Mucosa of descending colon (tissue), 3 donors: ENCODE measurements around the gene SMPD3. TPM values are rescaled to one million over a fixed set of nuclear protein-coding genes. Genes with fewer than 3 reads are reported as not detected.

Experiments used
- ATAC-seq: fragments of 200-7000 bp; cut with Tn5 transposase; one replicate; pipeline ENCODE4 v1.9.1; 2020; ENCODE audit warnings: mild to moderate bottlenecking, moderate library complexity
- DNase-seq, 3 donors: peaks; one replicate each; pipeline ENCODE4 v3.0.0-alpha.2; 2020
- H3K36me3 ChIP-seq: fragments of 200-600 bp; one replicate; pipeline ENCODE4 v1.8.0; 2021; ENCODE audit warnings: low read depth, mild to moderate bottlenecking
- H3K4me1 ChIP-seq: fragments of 200-600 bp; one replicate; pipeline ENCODE4 v1.8.0; 2021; ENCODE audit warnings: low read depth, mild to moderate bottlenecking
- H3K4me3 ChIP-seq: fragments of 200-600 bp; one replicate; pipeline ENCODE4 v1.8.0; 2021; ENCODE audit warnings: mild to moderate bottlenecking
- H3K9me3 ChIP-seq: fragments of 200-600 bp; one replicate; pipeline ENCODE4 v1.8.0; 2021; ENCODE audit warnings: mild to moderate bottlenecking
- CTCF ChIP-seq: fragments of 200-600 bp; IDR thresholded peaks from one replicate; pipeline ENCODE4 v1.8.0; 2022; ENCODE audit warnings: antibody characterized with exemption, mild to moderate bottlenecking
- intact Hi-C, 2 donors: fragments of 100-400 bp; cut with DNase I in 1 of 2; cut with micrococcal nuclease in 1 of 2; formaldehyde crosslinking; loops; one replicate each; pipeline versions ENCODE4 v1.11.0 to v1.11.1; 2022; cut with DNase I, micrococcal nuclease
- total RNA-seq, 3 donors: library from RNA; stranded (reverse); fragmentation: NEBNext Ultra II Directional in 2 of 3; extraction: Animal tissue kit (Norgen Biotek cat#: 25700) in 2 of 3; gene quantifications; one replicate each; pipeline versions ENCODE4 v1.2.1 to v1.2.4, GENCODE V29; 2021 to 2023
- donor health status: DM: no; HTN: no; CAD: no; lungs with moderate emphysema.
- donor health status: DM: no; HTN: no; CAD: no.
- donor health status: DM: no; HTN: yes; CAD: no.

Gene SMPD3
- total RNA-seq, 3 donors from 2014 or later, result 31.8 to 82.7 (median 62.3) TPM

GRCh38 chr16:68367891-68368290 is 80.4 kb downstream of the SMPD3 start:
- peak in 1 of 3 donors; percentile 31 for DNase-seq
- intact Hi-C loops, result no loop called here
- no peaks in the 10 kb centered on the region for H3K9me3 ChIP-seq
- no peak for TF ChIP-seq CTCF
- ATAC-seq, result no peak
- no peaks in the 10 kb centered on the region for H3K36me3 ChIP-seq
- H3K4me3 ChIP-seq, result no peak overlapping the region
- peaks cover 5% of the 10 kb centered on the region for H3K4me1 ChIP-seq

GRCh38 chr16:68367440-68367839 is 80.9 kb downstream of the SMPD3 start:
- Histone ChIP-seq H3K4me1 (peaks cover 5% of the 10 kb centered on the region), H3K36me3 (no peaks in the 10 kb centered on the region), H3K4me3 (no peak overlapping the region), H3K9me3 (no peaks in the 10 kb centered on the region)
- no peak for TF ChIP-seq CTCF
- ATAC-seq (no peak), DNase-seq (peak in 1 of 3 donors; percentile 45)
- intact Hi-C loops, result no loop called here

GRCh38 chr16:68367030-68367429 is 81.3 kb downstream of the SMPD3 start:
- H3K36me3 ChIP-seq, result no peaks in the 10 kb centered on the region
- peak; percentile 22 for TF ChIP-seq CTCF
- DNase-seq (peak; percentile 40 to 90 (median 48)), ATAC-seq (peak; percentile 52)
- peaks cover 5% of the 10 kb centered on the region for H3K4me1 ChIP-seq
- no peaks in the 10 kb centered on the region for H3K9me3 ChIP-seq
- H3K4me3 ChIP-seq, result no peak overlapping the region
- intact Hi-C loops, result no loop called here

- no peak for TF ChIP-seq CTCF
- H3K9me3 ChIP-seq, result no peaks in the 10 kb centered on the region
- ATAC-seq (no peak), DNase-seq (peak in 1 of 3 donors; percentile 42)
- intact Hi-C loops, result no loop called here
- no peak overlapping the region for H3K4me3 ChIP-seq
- H3K36me3 ChIP-seq, result no peaks in the 10 kb centered on the region
- H3K4me1 ChIP-seq, result peaks cover 5% of the 10 kb centered on the region
These were observed 82.2 kb downstream of the SMPD3 start for GRCh38 chr16:68366062-68366461.

- intact Hi-C loops, result no loop called here
- no peak for TF ChIP-seq CTCF
- peak; percentile 3 for ATAC-seq
These were observed 83.0 kb downstream of the SMPD3 start for GRCh38 chr16:68365167-68365817.

GRCh38 chr16:68364561-68364998 is 83.7 kb downstream of the SMPD3 start:
- TF ChIP-seq CTCF, result no peak
- no peaks in the 10 kb centered on the region for H3K36me3 ChIP-seq
- peak in 1 of 3 donors; percentile 44 for DNase-seq
- H3K9me3 ChIP-seq, result no peaks in the 10 kb centered on the region
- intact Hi-C loops, result no loop called here
- no peak for ATAC-seq
- no peaks in the 10 kb centered on the region for H3K4me1 ChIP-seq
- no peak overlapping the region for H3K4me3 ChIP-seq

More at GRCh38 chr16:68365167-68365817, 83.0 kb downstream of the SMPD3 start:
- H3K9me3 ChIP-seq, result no peaks in the 10 kb centered on the region
- peaks cover 3% of the 10 kb centered on the region for H3K4me1 ChIP-seq
- H3K36me3 ChIP-seq, result no peaks in the 10 kb centered on the region
- no peak overlapping the region for H3K4me3 ChIP-seq
- DNase-seq, result peak in 1 of 3 donors; percentile 60
